HG02981 (cell line): ENCODE measurements around the gene RPS6KA6.
"Not testable (repeated sequence)": the region's sequence is repeated elsewhere in the genome, so short reads cannot be mapped to it uniquely, and the experiment has no call there.

ENCODE experiments used
- ATAC-seq: cut with Tn5 transposase; IDR thresholded peaks from one replicate; pipeline ENCODE4 v1.9.1; 2021; ENCODE audit warnings: mild to moderate bottlenecking, moderate library complexity; ENCODE audit not compliant: unreplicated experiment

RPS6KA6 gene

GRCh38 chrX:84165711-84166110 lies 22.3 kb downstream of the RPS6KA6 start:
- ATAC-seq, result no peak

- ATAC-seq, result no peak
Measured at GRCh38 chrX:84162401-84162800, 25.6 kb downstream of the RPS6KA6 start.

- ATAC-seq, result no peak
Measured at GRCh38 chrX:84161641-84162040, 26.4 kb downstream of the RPS6KA6 start.

DNA sequence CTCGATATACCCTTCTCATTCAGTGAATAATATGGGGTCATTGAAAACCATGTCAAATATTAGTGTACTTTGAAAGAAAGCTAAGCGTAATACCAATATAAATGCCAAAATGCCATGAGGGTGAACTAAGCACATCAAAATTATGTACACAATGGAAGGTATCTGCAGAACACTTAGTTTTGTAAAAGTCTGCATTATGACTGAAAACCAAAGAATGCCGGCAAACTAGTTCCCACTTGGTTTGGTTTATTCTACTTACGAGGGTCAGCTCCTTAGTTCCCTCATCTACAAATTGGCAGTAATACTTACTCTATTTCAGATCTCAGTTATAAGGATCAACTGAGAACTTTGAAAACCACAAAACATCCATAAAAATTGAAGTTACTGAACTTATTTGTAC lies 27.3 kb downstream of the RPS6KA6 start:
- no peak for ATAC-seq

- no peak for ATAC-seq
Measured at GRCh38 chrX:84156821-84157220, 31.2 kb downstream of the RPS6KA6 start.

DNA sequence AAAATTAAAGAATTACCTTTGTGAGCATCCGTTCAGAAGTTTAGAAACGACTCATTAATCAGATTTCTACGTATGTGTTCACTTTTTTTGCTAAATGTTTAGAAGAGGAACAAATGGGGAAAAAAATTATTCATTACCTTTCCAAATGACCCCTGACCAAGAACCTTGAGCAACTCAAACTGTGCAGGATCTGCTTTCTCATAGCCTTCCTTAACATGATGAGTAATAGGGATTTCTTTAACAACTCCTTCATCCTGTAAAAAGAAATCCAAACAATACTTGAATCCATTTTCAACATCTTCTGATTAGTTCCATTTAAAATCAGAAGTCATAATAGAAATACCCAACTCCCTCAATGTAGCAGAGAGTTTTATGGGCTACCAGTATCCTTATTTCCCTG lies 32.1 kb downstream of the RPS6KA6 start:
- no peak for ATAC-seq

DNA sequence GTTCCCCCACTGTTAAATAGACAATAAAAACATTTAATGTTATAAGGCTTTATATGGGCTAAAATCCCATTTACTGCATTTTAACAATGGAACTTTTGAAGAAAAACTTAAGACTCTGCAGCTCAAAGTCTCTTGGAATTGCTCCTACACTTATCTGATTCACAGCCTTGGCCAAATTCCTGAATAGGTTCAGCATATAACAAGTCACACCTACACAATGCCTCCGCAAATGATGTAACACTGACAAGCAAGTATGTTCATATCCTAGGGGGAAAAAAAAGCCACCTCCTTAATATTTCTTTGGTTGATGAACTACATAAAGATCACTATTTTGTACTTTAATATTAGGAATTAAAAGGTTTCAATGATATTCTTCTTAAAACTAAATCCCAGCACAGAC lies 34.5 kb downstream of the RPS6KA6 start:
- ATAC-seq, result no peak

GRCh38 chrX:84144991-84145390 lies 43.0 kb downstream of the RPS6KA6 start:
- no peak for ATAC-seq

DNA sequence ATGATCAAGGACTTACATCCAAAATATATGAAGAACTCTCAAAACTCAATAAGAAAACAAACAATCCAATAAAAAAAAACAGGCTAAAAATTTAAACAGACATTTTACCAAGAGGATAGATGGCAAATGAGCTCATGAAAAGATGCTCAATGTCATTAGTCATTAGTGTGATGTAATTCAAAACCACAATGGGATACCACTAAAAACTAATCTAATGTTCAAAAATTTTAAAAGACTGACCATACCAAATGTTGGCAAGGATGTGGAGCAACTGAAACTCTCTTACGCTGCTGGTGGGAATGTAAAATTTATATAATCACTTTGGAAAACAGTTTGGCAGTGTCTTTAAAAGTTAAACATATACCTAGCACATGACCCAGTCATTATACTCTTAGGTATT lies 43.7 kb downstream of the RPS6KA6 start:
- ATAC-seq, result no peak

DNA sequence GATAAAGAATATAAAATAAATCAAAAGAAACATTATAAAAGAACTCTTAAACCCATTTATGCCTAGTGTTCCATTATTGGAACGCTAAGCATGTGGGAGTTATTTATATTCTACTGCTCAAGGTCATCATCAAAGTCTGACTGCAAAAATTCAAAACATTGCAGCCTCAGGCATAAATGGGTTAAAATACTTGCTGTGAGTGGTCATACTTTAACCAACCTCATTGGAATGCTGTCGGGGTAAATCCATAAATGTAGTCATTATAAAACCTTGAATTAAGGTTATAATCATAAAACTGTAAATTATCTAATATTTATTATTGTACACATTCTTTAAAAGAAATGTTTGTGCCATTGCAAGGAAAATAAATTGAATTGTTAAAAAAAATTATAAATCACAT lies 55.0 kb downstream of the RPS6KA6 start:
- no peak for ATAC-seq

GRCh38 chrX:84123585-84123984 lies 64.4 kb downstream of the RPS6KA6 start:
- no peak for ATAC-seq

DNA sequence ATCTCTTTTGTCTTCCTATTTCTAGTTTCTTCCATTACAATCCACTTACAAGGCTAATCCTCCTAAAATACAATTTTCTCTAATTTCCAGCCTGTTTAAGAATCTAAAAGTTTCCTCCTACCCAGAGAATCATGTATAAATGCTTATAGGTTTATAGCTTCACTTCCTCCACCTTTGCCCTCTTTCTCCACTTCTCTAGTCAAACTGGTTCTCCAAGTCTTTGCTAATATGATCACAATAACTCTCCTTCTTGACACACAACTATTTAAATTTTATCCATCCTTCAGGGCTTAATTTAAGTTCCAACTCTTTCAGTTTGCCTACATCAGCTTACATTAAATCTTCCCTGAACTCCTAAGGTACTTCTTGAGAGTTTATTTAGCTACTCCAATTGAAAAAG lies 69.2 kb downstream of the RPS6KA6 start:
- ATAC-seq, result no peak

DNA sequence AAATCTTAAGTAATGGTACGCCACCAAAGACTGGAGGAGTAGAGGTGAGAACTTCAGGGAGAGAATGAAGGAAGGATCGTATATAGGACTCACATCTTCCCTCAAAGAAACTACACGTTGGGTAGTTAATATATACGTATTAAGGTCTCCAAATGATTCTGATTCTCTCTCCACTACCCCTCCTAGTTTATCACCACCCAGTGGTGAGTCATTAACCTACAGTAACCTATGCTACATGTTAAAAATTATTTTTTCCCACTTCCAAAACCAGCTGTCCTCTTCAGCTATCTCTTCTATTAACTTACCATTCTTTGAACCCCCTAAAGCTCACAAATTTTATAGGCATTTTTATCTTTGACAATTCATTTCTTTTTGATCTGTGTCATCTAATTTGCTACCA lies 69.7 kb downstream of the RPS6KA6 start:
- ATAC-seq, result no peak

DNA sequence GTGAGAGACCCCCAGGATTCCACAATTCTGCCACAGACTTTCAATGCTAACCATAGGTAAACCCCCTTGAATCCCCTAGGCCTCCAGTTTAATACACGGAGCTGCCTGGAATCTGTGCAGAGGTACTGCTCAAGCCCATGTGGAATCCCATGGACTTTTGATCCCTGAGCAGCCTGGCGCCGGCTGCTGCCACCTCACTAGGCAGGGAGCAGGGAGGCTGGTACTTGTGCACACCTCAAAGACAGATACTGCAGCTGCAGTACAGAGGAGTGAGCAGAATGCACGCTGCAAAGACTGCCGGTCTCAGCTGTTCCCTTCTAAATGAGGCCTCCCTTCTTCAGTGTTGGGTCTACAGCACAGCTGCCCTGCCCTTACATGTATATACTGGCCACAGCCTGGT lies 79.4 kb downstream of the RPS6KA6 start:
- ATAC-seq, result no peak

DNA sequence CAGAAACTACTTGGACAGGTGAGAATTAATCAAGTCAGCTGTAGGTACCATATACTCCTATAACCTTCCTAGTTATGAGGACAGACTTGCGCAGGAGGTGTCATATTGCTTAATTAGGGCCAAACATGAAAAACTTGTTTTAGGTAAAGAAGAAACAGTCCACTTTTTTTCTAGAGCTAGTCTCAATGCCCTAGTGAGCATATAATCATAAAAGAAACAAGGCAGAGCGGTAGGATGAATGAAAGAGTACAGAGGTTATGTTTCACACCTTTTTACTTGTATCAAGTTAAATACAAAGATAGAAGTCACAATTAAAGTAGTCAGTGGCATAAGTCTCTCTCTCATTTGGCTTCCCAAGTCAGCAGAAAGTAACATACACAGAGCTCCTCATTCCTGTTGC lies 88.9 kb downstream of the RPS6KA6 start:
- no peak for ATAC-seq

- not testable (repeated sequence) for ATAC-seq
Measured at GRCh38 chrX:84079479-84080197, 108.4 kb downstream of the RPS6KA6 start.

- no peak for ATAC-seq
Measured at GRCh38 chrX:84078991-84079390, 109.0 kb downstream of the RPS6KA6 start.

- no peak for ATAC-seq
Measured at GRCh38 chrX:84064814-84065213, 123.2 kb downstream of the RPS6KA6 start.

GRCh38 chrX:84064164-84064563 lies 123.8 kb downstream of the RPS6KA6 start:
- ATAC-seq, result no peak

DNA sequence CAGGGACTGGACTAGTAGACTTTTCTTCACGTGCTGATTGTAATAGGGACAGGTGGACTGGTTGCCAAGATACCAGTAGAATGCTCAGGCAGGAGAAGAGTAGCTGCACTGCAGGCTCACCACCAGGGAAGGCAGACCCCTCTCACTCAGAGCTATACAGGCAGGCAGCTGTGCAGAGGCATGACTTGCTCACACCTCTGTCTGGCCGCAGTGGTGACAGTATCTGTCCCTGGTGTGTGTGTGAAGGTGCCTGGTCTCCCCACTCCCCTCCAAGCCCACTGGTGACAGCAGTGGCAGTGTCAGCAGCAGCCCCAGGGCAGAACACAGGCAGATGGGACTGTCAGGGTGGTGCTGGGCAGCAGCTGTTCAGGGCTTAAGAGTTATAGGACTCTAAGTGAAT lies 140.7 kb downstream of the RPS6KA6 start:
- no peak for ATAC-seq

DNA sequence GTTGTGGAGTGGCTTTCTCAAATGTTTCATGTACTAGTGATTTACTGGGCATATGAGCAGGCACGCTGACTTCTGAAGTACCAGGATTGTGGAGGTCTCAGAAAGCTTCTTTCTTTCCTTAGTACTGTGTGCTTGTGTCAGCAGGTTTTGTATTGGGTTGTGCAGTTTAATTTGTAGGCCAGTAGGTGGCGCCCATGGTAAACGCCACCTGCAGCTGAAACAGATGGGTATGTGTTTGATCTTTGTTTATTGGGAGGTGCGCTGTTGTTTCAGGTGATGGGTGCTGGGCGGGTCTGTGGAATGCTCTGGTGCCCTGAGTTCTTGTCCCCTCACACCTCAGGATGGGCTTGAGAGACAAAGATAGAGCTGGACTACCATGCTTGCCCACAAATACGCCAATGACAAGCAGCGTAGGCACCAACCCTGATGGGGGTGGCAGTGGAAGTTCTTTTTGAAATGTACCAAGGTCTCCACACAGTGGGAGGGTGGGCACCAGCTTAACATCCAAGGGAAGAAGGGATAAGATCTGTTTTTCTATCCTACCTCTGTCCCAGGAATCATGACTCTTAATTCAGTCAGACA lies 141.5 kb downstream of the RPS6KA6 start:
- ATAC-seq, result peak; percentile 81

- ATAC-seq, result no peak
Measured at GRCh38 chrX:84044051-84044450, 143.9 kb downstream of the RPS6KA6 start.
